Measurements from ENCODE around the gene NKX2-8.
"Not testable (repeated sequence)": the region's sequence is repeated elsewhere in the genome, so short reads cannot be mapped to it uniquely, and the experiment has no call there.

The NKX2-8 gene

GRCh38 chr14:36553656-36554260 is 28.7 kb downstream of the NKX2-8 start:
- H3K4me3 ChIP-seq (replicated peaks; ENCODE audit: low read depth, low read length): no peak overlapping the region
- no peak for DNase-seq (ENCODE audit: extremely low read depth, insufficient read length)
- H3K36me3 ChIP-seq (ENCODE audit: control insufficient read depth, insufficient read depth, low read length): no peaks in the 10 kb centered on the region
- H3K27me3 ChIP-seq (replicated peaks; ENCODE audit: control insufficient read depth, insufficient read depth, low read length): no peaks in the 10 kb centered on the region
- TF ChIP-seq, protein P1, sequence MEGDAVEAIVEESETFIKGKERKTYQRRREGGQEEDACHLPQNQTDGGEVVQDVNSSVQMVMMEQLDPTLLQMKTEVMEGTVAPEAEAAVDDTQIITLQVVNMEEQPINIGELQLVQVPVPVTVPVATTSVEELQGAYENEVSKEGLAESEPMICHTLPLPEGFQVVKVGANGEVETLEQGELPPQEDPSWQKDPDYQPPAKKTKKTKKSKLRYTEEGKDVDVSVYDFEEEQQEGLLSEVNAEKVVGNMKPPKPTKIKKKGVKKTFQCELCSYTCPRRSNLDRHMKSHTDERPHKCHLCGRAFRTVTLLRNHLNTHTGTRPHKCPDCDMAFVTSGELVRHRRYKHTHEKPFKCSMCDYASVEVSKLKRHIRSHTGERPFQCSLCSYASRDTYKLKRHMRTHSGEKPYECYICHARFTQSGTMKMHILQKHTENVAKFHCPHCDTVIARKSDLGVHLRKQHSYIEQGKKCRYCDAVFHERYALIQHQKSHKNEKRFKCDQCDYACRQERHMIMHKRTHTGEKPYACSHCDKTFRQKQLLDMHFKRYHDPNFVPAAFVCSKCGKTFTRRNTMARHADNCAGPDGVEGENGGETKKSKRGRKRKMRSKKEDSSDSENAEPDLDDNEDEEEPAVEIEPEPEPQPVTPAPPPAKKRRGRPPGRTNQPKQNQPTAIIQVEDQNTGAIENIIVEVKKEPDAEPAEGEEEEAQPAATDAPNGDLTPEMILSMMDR (IDR thresholded peaks at IDR 0.05; ENCODE audit: insufficient read depth, low read length, poor library complexity, severe bottlenecking): peak; percentile 73

GRCh38 chr14:36550899-36551298 is 31.5 kb downstream of the NKX2-8 start:
- H3K27me3 ChIP-seq (replicated peaks; ENCODE audit: control insufficient read depth, insufficient read depth, low read length): no peaks in the 10 kb centered on the region
- TF ChIP-seq, protein P1 (IDR thresholded peaks at IDR 0.05; ENCODE audit: insufficient read depth, low read length, poor library complexity, severe bottlenecking): no peak
- no peak overlapping the region for H3K4me3 ChIP-seq (replicated peaks; ENCODE audit: low read depth, low read length)
- no peak for DNase-seq (ENCODE audit: extremely low read depth, insufficient read length)
- H3K36me3 ChIP-seq (ENCODE audit: control insufficient read depth, insufficient read depth, low read length): no peaks in the 10 kb centered on the region

DNA sequence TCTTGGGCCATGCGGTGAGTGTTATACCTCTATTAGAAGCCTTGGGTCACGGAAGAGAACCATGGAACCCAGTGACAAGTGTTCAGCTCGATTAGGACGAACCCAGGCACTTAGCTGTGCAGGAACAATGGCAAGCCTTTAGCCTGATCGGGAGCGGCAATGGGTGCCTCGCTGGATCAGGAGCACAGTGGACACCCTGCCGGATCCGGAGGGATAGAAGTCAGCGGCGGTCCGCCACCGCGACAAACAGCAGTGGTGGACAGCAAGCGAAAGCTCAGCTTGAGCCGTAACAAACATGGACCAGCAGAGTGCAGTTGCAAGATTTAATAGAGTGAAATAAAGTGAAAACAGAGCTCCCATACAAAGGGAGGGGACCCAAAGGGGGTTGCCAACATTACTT is 38.1 kb downstream of the NKX2-8 start:
- H3K36me3 ChIP-seq (ENCODE audit: control insufficient read depth, insufficient read depth, low read length); DNase-seq (ENCODE audit: extremely low read depth, insufficient read length); H3K27me3 ChIP-seq (replicated peaks; ENCODE audit: control insufficient read depth, insufficient read depth, low read length); H3K4me3 ChIP-seq (replicated peaks; ENCODE audit: low read depth, low read length): not testable (repeated sequence)

- H3K4me3 ChIP-seq (replicated peaks; ENCODE audit: low read depth, low read length): no peak overlapping the region
- TF ChIP-seq, protein P1 (IDR thresholded peaks at IDR 0.05; ENCODE audit: insufficient read depth, low read length, poor library complexity, severe bottlenecking): no peak
- H3K36me3 ChIP-seq (ENCODE audit: control insufficient read depth, insufficient read depth, low read length): no peaks in the 10 kb centered on the region
- no peaks in the 10 kb centered on the region for H3K27me3 ChIP-seq (replicated peaks; ENCODE audit: control insufficient read depth, insufficient read depth, low read length)
- DNase-seq (ENCODE audit: extremely low read depth, insufficient read length): no peak
Measured at GRCh38 chr14:36538051-36538450, 44.4 kb downstream of the NKX2-8 start.
